WERI-Rb-1 (cell line): Measurements from ENCODE around the gene VWA1.
"Not testable (repeated sequence)": the region's sequence is repeated elsewhere in the genome, so short reads cannot be mapped to it uniquely, and the experiment has no call there.

ENCODE experiments used
- DNase-seq: peaks from one replicate; pipeline ENCODE4 v3.0.0-alpha.2; 2020
- H3K27ac ChIP-seq: fragments of 250-450 bp; sonication (Bioruptor Pico); 2 replicates; pipeline ENCODE4 v1.5.1; 2020; ENCODE audit warnings: mild to moderate bottlenecking, moderate library complexity
- H3K27me3 ChIP-seq: fragments of 250-450 bp; sonication (Bioruptor Pico); 2 replicates; pipeline ENCODE4 v1.5.1; 2021; ENCODE audit warnings: mild to moderate bottlenecking, low read depth, moderate library complexity; ENCODE audit not compliant: insufficient read depth, severe bottlenecking
- H3K36me3 ChIP-seq: fragments of 250-450 bp; sonication (Bioruptor Pico); 2 replicates; pipeline ENCODE4 v1.5.1; 2020; ENCODE audit warnings: mild to moderate bottlenecking, moderate library complexity
- H3K4me3 ChIP-seq: 2 replicates; pipeline ENCODE4 v1.5.1; 2011; ENCODE audit warnings: low read depth, mild to moderate bottlenecking, control low read depth, low read length
- H3K9me3 ChIP-seq: fragments of 250-450 bp; sonication (Bioruptor Pico); 2 replicates; pipeline ENCODE4 v1.5.1; 2021; ENCODE audit warnings: mild to moderate bottlenecking, moderate library complexity; ENCODE audit not compliant: severe bottlenecking
- TF ChIP-seq, protein P1 (sequence below): IDR thresholded peaks from 2 replicates; pipeline ENCODE4 v1.5.1; 2011; ENCODE audit warnings: low read depth, mild to moderate bottlenecking, control low read depth, inconsistent platforms, low read length

The VWA1 gene

DNA sequence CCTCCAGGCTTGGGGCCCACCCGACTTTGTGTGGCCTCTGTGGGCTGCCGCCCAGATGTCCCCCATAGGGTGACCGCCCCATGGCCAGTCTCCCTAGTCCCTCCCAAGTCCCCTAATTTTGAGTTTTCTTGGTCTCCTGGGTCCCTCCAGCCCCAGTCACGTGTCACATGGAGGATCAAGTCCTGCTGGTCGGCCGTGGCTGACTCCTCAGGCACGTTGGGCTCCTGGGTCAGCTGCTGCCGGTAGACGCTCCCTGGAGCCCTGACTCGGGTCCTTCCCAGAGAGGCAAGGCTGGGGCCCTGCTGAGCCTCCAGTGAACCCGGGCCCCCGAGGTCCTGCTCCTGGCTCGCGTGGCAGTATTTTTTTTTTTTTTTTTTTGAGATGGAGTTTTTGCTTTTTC, 24.2 kb downstream of the VWA1 start:
- H3K27ac ChIP-seq, H3K4me3 ChIP-seq: not testable (repeated sequence)

GRCh38 chr1:1460540-1461130, 25.1 kb downstream of the VWA1 start:
- H3K4me3 ChIP-seq, result no peak overlapping the region
- H3K9me3 ChIP-seq, result no peaks in the 10 kb centered on the region
- DNase-seq, result no peak
- no peaks in the 10 kb centered on the region for H3K36me3 ChIP-seq
- no peak overlapping the region for H3K27ac ChIP-seq
- TF ChIP-seq, protein P1, sequence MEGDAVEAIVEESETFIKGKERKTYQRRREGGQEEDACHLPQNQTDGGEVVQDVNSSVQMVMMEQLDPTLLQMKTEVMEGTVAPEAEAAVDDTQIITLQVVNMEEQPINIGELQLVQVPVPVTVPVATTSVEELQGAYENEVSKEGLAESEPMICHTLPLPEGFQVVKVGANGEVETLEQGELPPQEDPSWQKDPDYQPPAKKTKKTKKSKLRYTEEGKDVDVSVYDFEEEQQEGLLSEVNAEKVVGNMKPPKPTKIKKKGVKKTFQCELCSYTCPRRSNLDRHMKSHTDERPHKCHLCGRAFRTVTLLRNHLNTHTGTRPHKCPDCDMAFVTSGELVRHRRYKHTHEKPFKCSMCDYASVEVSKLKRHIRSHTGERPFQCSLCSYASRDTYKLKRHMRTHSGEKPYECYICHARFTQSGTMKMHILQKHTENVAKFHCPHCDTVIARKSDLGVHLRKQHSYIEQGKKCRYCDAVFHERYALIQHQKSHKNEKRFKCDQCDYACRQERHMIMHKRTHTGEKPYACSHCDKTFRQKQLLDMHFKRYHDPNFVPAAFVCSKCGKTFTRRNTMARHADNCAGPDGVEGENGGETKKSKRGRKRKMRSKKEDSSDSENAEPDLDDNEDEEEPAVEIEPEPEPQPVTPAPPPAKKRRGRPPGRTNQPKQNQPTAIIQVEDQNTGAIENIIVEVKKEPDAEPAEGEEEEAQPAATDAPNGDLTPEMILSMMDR, result no peak
- H3K27me3 ChIP-seq, result no peaks in the 10 kb centered on the region

More for the DNA sequence above, 24.2 kb downstream of the VWA1 start:
- not testable (repeated sequence) for H3K9me3 ChIP-seq, H3K27me3 ChIP-seq, H3K36me3 ChIP-seq, DNase-seq

GRCh38 chr1:1461721-1462317, 26.3 kb downstream of the VWA1 start:
- TF ChIP-seq, protein P1, result peak; percentile 25; the same call in 1 of the 2 replicates
- H3K4me3 ChIP-seq, result no peak overlapping the region
- H3K36me3 ChIP-seq, result no peaks in the 10 kb centered on the region
- no peaks in the 10 kb centered on the region for H3K27me3 ChIP-seq
- DNase-seq, result no peak
- no peaks in the 10 kb centered on the region for H3K9me3 ChIP-seq
- no peak overlapping the region for H3K27ac ChIP-seq

DNA sequence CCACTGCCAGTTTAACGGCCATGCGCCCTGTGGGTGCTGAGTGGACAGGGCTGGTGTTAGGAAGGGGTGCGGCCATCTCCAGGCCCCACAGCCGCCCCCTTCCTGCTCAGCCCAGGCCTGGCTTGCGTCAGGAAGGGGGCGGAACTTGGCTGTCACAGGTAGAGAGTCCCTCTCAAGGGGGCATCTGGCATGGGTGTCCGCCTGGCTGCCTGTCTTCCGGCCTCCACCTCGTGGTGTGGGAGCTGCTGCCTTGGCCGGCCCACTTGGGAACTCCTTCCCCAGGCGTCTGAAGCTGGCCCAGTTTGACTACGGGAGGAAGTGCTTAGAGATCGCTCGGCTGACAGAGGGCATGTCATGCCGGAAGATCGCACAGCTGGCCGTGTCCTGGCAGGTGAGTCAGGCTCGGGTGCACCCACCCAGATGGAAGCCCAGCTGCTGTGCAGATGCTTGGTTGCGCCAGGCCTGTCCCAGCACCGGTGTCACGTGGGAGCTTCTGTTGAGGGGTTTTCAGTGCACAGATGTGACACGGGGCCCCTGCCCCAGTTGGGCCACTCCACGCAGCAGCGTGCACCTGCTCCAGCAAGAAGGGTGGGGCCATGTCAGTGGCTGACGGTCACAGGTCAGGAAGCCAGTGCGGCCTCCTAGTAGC, 27.0 kb downstream of the VWA1 start:
- H3K27me3 ChIP-seq, result no peaks in the 10 kb centered on the region
- no peak overlapping the region for H3K27ac ChIP-seq
- H3K4me3 ChIP-seq, result no peak overlapping the region
- H3K36me3 ChIP-seq, result no peaks in the 10 kb centered on the region
- DNase-seq, result no peak
- TF ChIP-seq, protein P1, result no peak
- no peaks in the 10 kb centered on the region for H3K9me3 ChIP-seq

DNA sequence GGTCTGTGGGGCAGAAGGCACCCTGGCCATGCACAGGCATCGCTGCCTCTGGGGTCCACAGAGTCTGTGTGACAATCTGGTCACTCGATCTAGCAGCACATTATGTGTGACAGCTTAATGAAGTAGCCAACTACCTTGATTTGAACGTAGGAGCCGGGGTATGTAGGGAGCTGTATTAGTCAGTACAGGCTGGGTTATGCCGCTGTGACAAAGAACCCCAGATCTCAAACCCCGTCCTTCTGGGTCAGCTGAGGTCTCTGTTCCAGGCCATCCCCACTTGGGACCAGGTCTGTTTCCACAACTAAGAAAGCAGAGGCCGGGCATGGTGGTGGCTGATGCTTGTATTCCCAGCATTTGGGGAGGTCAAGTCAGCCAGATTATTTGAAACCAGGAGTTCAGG, 27.8 kb downstream of the VWA1 start:
- Histone ChIP-seq H3K27ac (no peak overlapping the region), H3K36me3 (no peaks in the 10 kb centered on the region), H3K4me3 (no peak overlapping the region), H3K27me3 (no peaks in the 10 kb centered on the region), H3K9me3 (no peaks in the 10 kb centered on the region)
- DNase-seq, result no peak
- TF ChIP-seq, protein P1, result no peak

GRCh38 chr1:1468196-1468985, 32.9 kb downstream of the VWA1 start:
- not testable (repeated sequence) for H3K9me3 ChIP-seq, H3K27ac ChIP-seq, H3K36me3 ChIP-seq, DNase-seq, H3K27me3 ChIP-seq, H3K4me3 ChIP-seq
